Testis (tissue), 3 donors: ENCODE measurements around the gene OR6N2. TPM values are rescaled to one million over a fixed set of nuclear protein-coding genes. Genes with fewer than 3 reads are reported as not detected.

ENCODE experiments used
- DNase-seq: peaks from one replicate; pipeline ENCODE4 v3.0.0-alpha.2; 2019
- H3K27ac ChIP-seq, 2 donors: fragments of 200-600 bp; sonication (generic); one replicate each; pipeline ENCODE4 v1.5.1; 2019
- H3K27me3 ChIP-seq: fragments of 200-600 bp; sonication (generic); one replicate; pipeline ENCODE4 v1.5.1; 2019
- H3K36me3 ChIP-seq: fragments of 200-600 bp; sonication (generic); one replicate; pipeline ENCODE4 v1.5.1; 2017; ENCODE audit warnings: low read depth; ENCODE audit errors: missing control alignments
- H3K4me1 ChIP-seq: fragments of 200-600 bp; sonication (generic); one replicate; pipeline ENCODE4 v1.5.1; 2019
- H3K4me3 ChIP-seq, 2 donors: fragments of 200-600 bp; sonication (generic); one replicate each; pipeline ENCODE4 v1.5.1; 2017 to 2019
- H3K9me3 ChIP-seq: fragments of 200-600 bp; sonication (generic); one replicate; pipeline ENCODE4 v1.5.1; 2017
- CTCF ChIP-seq, 3 experiments: fragments of 450-650 bp in 2 of 3; fragments of 200-600 bp in 1 of 3; sonication (generic) in 1 of 3; IDR thresholded peaks; one replicate each; pipeline ENCODE4 v1.5.1; 2016 to 2019; ENCODE audit warnings: antibody characterized with exemption in 3 of 3, mild to moderate bottlenecking in 2 of 3, moderate library complexity in 1 of 3
- POLR2A ChIP-seq: fragments of 450-650 bp; IDR thresholded peaks from one replicate; pipeline ENCODE4 v1.6.1; 2017; ENCODE audit warnings: antibody characterized with exemption, mild to moderate bottlenecking, moderate library complexity
- WGBS, 2 donors: methylation state at CpG; one replicate each; pipeline ENCODE4 v1.1.5; 2018; 5-methylcytosine and 5-hydroxymethylcytosine counted together
- intact Hi-C: fragments of 100-400 bp; cut with DNase I; formaldehyde crosslinking; loops from one replicate; pipeline ENCODE4 v1.15.1; 2023; ENCODE audit warnings: low total_unique reads
- polyA plus RNA-seq: library from polyadenylated mRNA; stranded (reverse); fragments of 350-450 nt; fragmentation: Illumina TruSeq; extraction: RNeasy Lipid Tissue Mini Kit (QIAGEN cat#74804); gene quantifications from one replicate; pipeline ENCODE4 v1.2.3, GENCODE V29; 2014; ENCODE audit warnings: low read depth, low replicate concordance; ENCODE audit not compliant: insufficient read depth
- total RNA-seq, 2 donors: library from RNA; depleted of rRNA; stranded (reverse); fragments of >200 nt; gene quantifications; one replicate each; pipeline ENCODE4 v1.2.3, GENCODE V29; 2016

OR6N2 gene
- total and polyA plus RNA-seq, 3 donors from 2014 or later, result not detected

GRCh38 chr1:158801396-158801795, 20.4 kb upstream of the OR6N2 start:
- Histone ChIP-seq H3K9me3 (no peaks in the 10 kb centered on the region), H3K27ac (no peak overlapping the region), H3K4me1 (no peaks in the 10 kb centered on the region), H3K4me3 (no peak overlapping the region), H3K27me3 (no peaks in the 10 kb centered on the region), H3K36me3 (no peaks in the 10 kb centered on the region)
- DNase-seq, result no peak
- intact Hi-C loops, result no loop called here
- TF ChIP-seq CTCF (IDR thresholded peaks at IDR 0.05) (no peak), POLR2A (no peak)
- WGBS, 2 donors, result 81 to 93% methylated on average over 1 of the region's 1 CpG

- Histone ChIP-seq H3K4me1 (no peaks in the 10 kb centered on the region), H3K27ac (no peak overlapping the region), H3K4me3 (no peak overlapping the region), H3K36me3 (no peaks in the 10 kb centered on the region), H3K9me3 (no peaks in the 10 kb centered on the region), H3K27me3 (no peaks in the 10 kb centered on the region)
- DNase-seq, result no peak
- WGBS, 2 donors, result 89 to 93% methylated on average over 2 of the region's 2 CpGs
- intact Hi-C loops, result no loop called here
- TF ChIP-seq CTCF (IDR thresholded peaks at IDR 0.05) (no peak), POLR2A (no peak)
These were observed 19.5 kb upstream of the OR6N2 start for GRCh38 chr1:158800526-158800925.

GRCh38 chr1:158799689-158800088, 18.7 kb upstream of the OR6N2 start:
- Histone ChIP-seq H3K36me3 (no peaks in the 10 kb centered on the region), H3K9me3 (no peaks in the 10 kb centered on the region), H3K4me1 (no peaks in the 10 kb centered on the region), H3K4me3 (no peak overlapping the region), H3K27me3 (no peaks in the 10 kb centered on the region), H3K27ac (no peak overlapping the region)
- intact Hi-C loops, result no loop called here
- no peak for DNase-seq
- TF ChIP-seq POLR2A (no peak), CTCF (IDR thresholded peaks at IDR 0.05) (no peak)
- 89 to 91% methylated on average over 4 of the region's 4 CpGs for WGBS, 2 donors

GRCh38 chr1:158798531-158798930, 17.5 kb upstream of the OR6N2 start:
- Histone ChIP-seq H3K27me3 (no peaks in the 10 kb centered on the region), H3K9me3 (no peaks in the 10 kb centered on the region), H3K36me3 (no peaks in the 10 kb centered on the region), H3K4me1 (no peaks in the 10 kb centered on the region), H3K4me3 (no peak overlapping the region), H3K27ac (no peak overlapping the region)
- no peak for TF ChIP-seq POLR2A
- TF ChIP-seq CTCF (IDR thresholded peaks at IDR 0.05), result no peak
- intact Hi-C loops, result no loop called here
- 45 to 64% methylated on average over 3 of the region's 3 CpGs for WGBS, 2 donors
- no peak for DNase-seq

- H3K9me3 ChIP-seq, result no peaks in the 10 kb centered on the region
- no peak for TF ChIP-seq POLR2A
- no peak for TF ChIP-seq CTCF (IDR thresholded peaks at IDR 0.05)
- 79 to 88% methylated on average over 6 of the region's 6 CpGs for WGBS, 2 donors
- no peaks in the 10 kb centered on the region for H3K27me3 ChIP-seq
- intact Hi-C loops, result no loop called here
- H3K4me1 ChIP-seq, result no peaks in the 10 kb centered on the region
- H3K36me3 ChIP-seq, result no peaks in the 10 kb centered on the region
- DNase-seq, result no peak
- no peak overlapping the region for H3K4me3 ChIP-seq
- no peak overlapping the region for H3K27ac ChIP-seq
These were observed 13.2 kb upstream of the OR6N2 start for GRCh38 chr1:158794247-158794646.
